ENCODE results near the gene NRXN2.

Gene NRXN2

GRCh38 chr11:64560139-64560771, 162.7 kb downstream of the NRXN2 start:
- Histone ChIP-seq H3K4me1 (ENCODE audit: insufficient read depth, low read length, poor library complexity, severe bottlenecking) (peaks cover 4% of the 10 kb centered on the region), H3K9me3 (ENCODE audit: insufficient read depth, low read depth, low read length) (no peaks in the 10 kb centered on the region), H3K4me3 (ENCODE audit: low read length, poor library complexity, severe bottlenecking) (no peak overlapping the region), H3K4me2 (ENCODE audit: low read depth, low read length, poor library complexity, severe bottlenecking) (no peak overlapping the region), H3F3A (ENCODE audit: low read depth) (no peaks in the 10 kb centered on the region), H4K20me1 (ENCODE audit: insufficient read depth, low read length, poor library complexity, severe bottlenecking) (no peaks in the 10 kb centered on the region), H3K27me3 (ENCODE audit: insufficient read depth, low read length, poor library complexity, severe bottlenecking) (no peaks in the 10 kb centered on the region), H3K36me3 (ENCODE audit: insufficient read depth, low read length) (no peaks in the 10 kb centered on the region), H3K9me2 (replicated peaks; ENCODE audit: low read depth, low read length) (no peaks in the 10 kb centered on the region), H3K79me2 (ENCODE audit: insufficient read depth, low read length) (no peaks in the 10 kb centered on the region), H3K9ac (ENCODE audit: low read depth, low read length, poor library complexity, severe bottlenecking) (no peak overlapping the region), H2AFZ (ENCODE audit: low read length) (no peak overlapping the region)
- TF ChIP-seq EZH2phosphoT487 (IDR thresholded peaks at IDR 0.05; ENCODE audit: borderline replicate concordance), result no peak

- no peaks in the 10 kb centered on the region for H3K36me3 ChIP-seq (ENCODE audit: insufficient read depth, low read length)
- peaks cover 11% of the 10 kb centered on the region for H3K4me1 ChIP-seq (ENCODE audit: insufficient read depth, low read length, poor library complexity, severe bottlenecking)
- H3K4me3 ChIP-seq (ENCODE audit: low read length, poor library complexity, severe bottlenecking), result no peak overlapping the region
- no peaks in the 10 kb centered on the region for H3K27me3 ChIP-seq (ENCODE audit: insufficient read depth, low read length, poor library complexity, severe bottlenecking)
- no peak overlapping the region for H3K9ac ChIP-seq (ENCODE audit: low read depth, low read length, poor library complexity, severe bottlenecking)
- no peak overlapping the region for H2AFZ ChIP-seq (ENCODE audit: low read length)
- H3K9me3 ChIP-seq (ENCODE audit: insufficient read depth, low read depth, low read length), result no peaks in the 10 kb centered on the region
- no peaks in the 10 kb centered on the region for H3K9me2 ChIP-seq (replicated peaks; ENCODE audit: low read depth, low read length)
- no peaks in the 10 kb centered on the region for H3F3A ChIP-seq (ENCODE audit: low read depth)
- no peaks in the 10 kb centered on the region for H3K79me2 ChIP-seq (ENCODE audit: insufficient read depth, low read length)
- no peaks in the 10 kb centered on the region for H4K20me1 ChIP-seq (ENCODE audit: insufficient read depth, low read length, poor library complexity, severe bottlenecking)
- TF ChIP-seq EZH2phosphoT487 (IDR thresholded peaks at IDR 0.05; ENCODE audit: borderline replicate concordance), result no peak
- TF ChIP-seq, protein P1, sequence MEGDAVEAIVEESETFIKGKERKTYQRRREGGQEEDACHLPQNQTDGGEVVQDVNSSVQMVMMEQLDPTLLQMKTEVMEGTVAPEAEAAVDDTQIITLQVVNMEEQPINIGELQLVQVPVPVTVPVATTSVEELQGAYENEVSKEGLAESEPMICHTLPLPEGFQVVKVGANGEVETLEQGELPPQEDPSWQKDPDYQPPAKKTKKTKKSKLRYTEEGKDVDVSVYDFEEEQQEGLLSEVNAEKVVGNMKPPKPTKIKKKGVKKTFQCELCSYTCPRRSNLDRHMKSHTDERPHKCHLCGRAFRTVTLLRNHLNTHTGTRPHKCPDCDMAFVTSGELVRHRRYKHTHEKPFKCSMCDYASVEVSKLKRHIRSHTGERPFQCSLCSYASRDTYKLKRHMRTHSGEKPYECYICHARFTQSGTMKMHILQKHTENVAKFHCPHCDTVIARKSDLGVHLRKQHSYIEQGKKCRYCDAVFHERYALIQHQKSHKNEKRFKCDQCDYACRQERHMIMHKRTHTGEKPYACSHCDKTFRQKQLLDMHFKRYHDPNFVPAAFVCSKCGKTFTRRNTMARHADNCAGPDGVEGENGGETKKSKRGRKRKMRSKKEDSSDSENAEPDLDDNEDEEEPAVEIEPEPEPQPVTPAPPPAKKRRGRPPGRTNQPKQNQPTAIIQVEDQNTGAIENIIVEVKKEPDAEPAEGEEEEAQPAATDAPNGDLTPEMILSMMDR (conservative IDR thresholded peaks at IDR 0.05; ENCODE audit: low read length), result no peak
- H3K4me2 ChIP-seq (ENCODE audit: low read depth, low read length, poor library complexity, severe bottlenecking), result no peak overlapping the region
Measured at GRCh38 chr11:64559351-64560138, 163.5 kb downstream of the NRXN2 start.

GRCh38 chr11:64558869-64559268, 164.1 kb downstream of the NRXN2 start:
- Histone ChIP-seq H3K4me1 (ENCODE audit: insufficient read depth, low read length, poor library complexity, severe bottlenecking) (peaks cover 18% of the 10 kb centered on the region), H3K9ac (ENCODE audit: low read depth, low read length, poor library complexity, severe bottlenecking) (no peak overlapping the region), H3K9me2 (replicated peaks; ENCODE audit: low read depth, low read length) (no peaks in the 10 kb centered on the region), H2AFZ (ENCODE audit: low read length) (no peak overlapping the region), H3K79me2 (ENCODE audit: insufficient read depth, low read length) (no peaks in the 10 kb centered on the region), H3F3A (ENCODE audit: low read depth) (no peaks in the 10 kb centered on the region), H3K36me3 (ENCODE audit: insufficient read depth, low read length) (no peaks in the 10 kb centered on the region), H3K9me3 (ENCODE audit: insufficient read depth, low read depth, low read length) (no peaks in the 10 kb centered on the region), H3K4me2 (ENCODE audit: low read depth, low read length, poor library complexity, severe bottlenecking) (no peak overlapping the region), H3K27me3 (ENCODE audit: insufficient read depth, low read length, poor library complexity, severe bottlenecking) (no peaks in the 10 kb centered on the region), H3K4me3 (ENCODE audit: low read length, poor library complexity, severe bottlenecking) (no peak overlapping the region), H4K20me1 (ENCODE audit: insufficient read depth, low read length, poor library complexity, severe bottlenecking) (no peaks in the 10 kb centered on the region)
- no peak for TF ChIP-seq EZH2phosphoT487 (IDR thresholded peaks at IDR 0.05; ENCODE audit: borderline replicate concordance)
- TF ChIP-seq, protein P1 (conservative IDR thresholded peaks at IDR 0.05; ENCODE audit: low read length), result no peak

Measured in Loucy (cell line).